ENCODE results near the gene HLF.

The HLF gene

GRCh38 chr17:55264645-55265298 is at the start of gene HLF:
Gene HLF, plus strand, starts transcription at chr17:55264960. Its CDS starts 525 bp downstream, at chr17:55265485.
- peak; percentile 62 for DNase-seq (ENCODE audit: low read depth)

GRCh38 chr17:55215711-55216110 is 49.0 kb upstream of the HLF start:
- DNase-seq (ENCODE audit: low read depth), result no peak

- DNase-seq (ENCODE audit: low read depth), result no peak
These were observed 47.9 kb upstream of the HLF start for GRCh38 chr17:55216888-55217287.

- no peak for DNase-seq (ENCODE audit: low read depth)
These were observed 45.3 kb upstream of the HLF start for GRCh38 chr17:55219459-55219858.

GRCh38 chr17:55219934-55220333 is 44.8 kb upstream of the HLF start:
- no peak for DNase-seq (ENCODE audit: low read depth)

GRCh38 chr17:55223524-55223923 is 41.2 kb upstream of the HLF start:
- no peak for DNase-seq (ENCODE audit: low read depth)

- DNase-seq (ENCODE audit: low read depth), result no peak
These were observed 40.0 kb upstream of the HLF start for GRCh38 chr17:55224746-55225145.

GRCh38 chr17:55225237-55225636 is 39.5 kb upstream of the HLF start:
- no peak for DNase-seq (ENCODE audit: low read depth)

GRCh38 chr17:55228683-55229192 is 36.0 kb upstream of the HLF start:
- DNase-seq (ENCODE audit: low read depth), result no peak

- no peak for DNase-seq (ENCODE audit: low read depth)
These were observed 35.5 kb upstream of the HLF start for GRCh38 chr17:55229276-55229675.

- DNase-seq (ENCODE audit: low read depth), result no peak
These were observed 34.0 kb upstream of the HLF start for GRCh38 chr17:55230716-55231115.

- no peak for DNase-seq (ENCODE audit: low read depth)
These were observed 30.9 kb upstream of the HLF start for GRCh38 chr17:55233840-55234239.

GRCh38 chr17:55236316-55236715 is 28.4 kb upstream of the HLF start:
- no peak for DNase-seq (ENCODE audit: low read depth)

GRCh38 chr17:55237268-55237667 is 27.5 kb upstream of the HLF start:
- DNase-seq (ENCODE audit: low read depth), result no peak

GRCh38 chr17:55237841-55238178 is 26.9 kb upstream of the HLF start:
- no peak for DNase-seq (ENCODE audit: low read depth)

- DNase-seq (ENCODE audit: low read depth), result peak; percentile 85
These were observed 26.4 kb upstream of the HLF start for GRCh38 chr17:55238179-55238930.

GRCh38 chr17:55238931-55239297 is 25.8 kb upstream of the HLF start:
- no peak for DNase-seq (ENCODE audit: low read depth)

GRCh38 chr17:55241097-55241496 is 23.7 kb upstream of the HLF start:
- no peak for DNase-seq (ENCODE audit: low read depth)

- DNase-seq (ENCODE audit: low read depth), result no peak
These were observed 22.3 kb upstream of the HLF start for GRCh38 chr17:55242476-55242875.

GRCh38 chr17:55245986-55246385 is 18.8 kb upstream of the HLF start:
- no peak for DNase-seq (ENCODE audit: low read depth)

GRCh38 chr17:55246583-55246982 is 18.2 kb upstream of the HLF start:
- DNase-seq (ENCODE audit: low read depth), result no peak

- DNase-seq (ENCODE audit: low read depth), result no peak
These were observed 16.7 kb upstream of the HLF start for GRCh38 chr17:55248077-55248476.

GRCh38 chr17:55249861-55250260 is 14.9 kb upstream of the HLF start:
- no peak for DNase-seq (ENCODE audit: low read depth)

- DNase-seq (ENCODE audit: low read depth), result no peak
These were observed 10.4 kb upstream of the HLF start for GRCh38 chr17:55254375-55254774.
